Calu3 (cell line): ENCODE measurements around the gene ZNF609. TPM values are rescaled to one million over a fixed set of nuclear protein-coding genes. Genes with fewer than 3 reads are reported as not detected.

Experiments
- BruUV-seq: library from RNA; stranded (reverse); fragments of 400-500 nt; replicated peaks from 2 replicates; lab custom pipeline; 2021; lab: Mats Ljungman, UMichigan
- CTCF ChIA-PET: fragments of 300-600 bp; sonication (Branson Sonifier 250); formaldehyde crosslinking; loops from one replicate; lab custom pipeline; 2022; ENCODE audit warnings: antibody characterized with exemption; lab: Charles Lee
- DNase-seq: peaks from one replicate; pipeline ENCODE4 v3.0.0; 2022
- H3K27ac Mint-ChIP-seq: one replicate; pipeline ENCODE4 v1.8.0; 2022; ENCODE audit warnings: mixed read lengths; ENCODE audit not compliant: unreplicated experiment
- H3K27me3 Mint-ChIP-seq: one replicate; pipeline ENCODE4 v1.8.0; 2022; ENCODE audit warnings: mixed read lengths; ENCODE audit not compliant: unreplicated experiment
- H3K36me3 Mint-ChIP-seq: one replicate; pipeline ENCODE4 v1.8.0; 2022; ENCODE audit warnings: mild to moderate bottlenecking, moderate library complexity, mixed read lengths; ENCODE audit not compliant: insufficient read depth, unreplicated experiment
- H3K4me1 Mint-ChIP-seq: one replicate; pipeline ENCODE4 v1.8.0; 2022; ENCODE audit warnings: mild to moderate bottlenecking, low read depth, mixed read lengths; ENCODE audit not compliant: unreplicated experiment
- H3K4me3 Mint-ChIP-seq: one replicate; pipeline ENCODE4 v1.8.0; 2022; ENCODE audit warnings: mild to moderate bottlenecking, low read depth, moderate library complexity, mixed read lengths; ENCODE audit not compliant: unreplicated experiment
- H3K9me3 Mint-ChIP-seq: one replicate; pipeline ENCODE4 v1.8.0; 2022; ENCODE audit warnings: low read depth, mixed read lengths; ENCODE audit not compliant: unreplicated experiment
- CTCF ChIP-seq: fragments of 200-600 bp; IDR thresholded peaks from one replicate; pipeline ENCODE4 v1.8.0; 2022; ENCODE audit warnings: antibody characterized with exemption; ENCODE audit not compliant: unreplicated experiment
- intact Hi-C: fragments of 100-400 bp; cut with micrococcal nuclease; formaldehyde crosslinking; loops from one replicate; pipeline ENCODE4 v1.10.0; 2022; ENCODE audit not compliant: unreplicated experiment
- total RNA-seq: library from RNA; stranded (reverse); gene quantifications from 2 replicates; pipeline ENCODE4 v1.2.3, GENCODE V29; 2022

The ZNF609 gene
- total RNA-seq, 1 experiment from 2014 or later: 50.6 TPM

GRCh38 chr15:64667736-64668161 is 207.4 kb downstream of the ZNF609 start:
- H3K36me3 Mint-ChIP-seq: peaks cover 5% of the 10 kb centered on the region
- no peak for TF ChIP-seq CTCF
- H3K4me1 Mint-ChIP-seq: peaks cover 14% of the 10 kb centered on the region
- intact Hi-C loops: no loop called here
- DNase-seq: no peak
- no peak overlapping the region for H3K27ac Mint-ChIP-seq
- CTCF ChIA-PET: interaction anchor here (0.6 to 0.7 kb wide), 3 partner anchors 17 to 70 kb away, joined by 3 read pairs; no protein-coding TSS in a partner anchor
- no TSS peak for BruUV-seq
- H3K27me3 Mint-ChIP-seq: no peaks in the 10 kb centered on the region
- no peaks in the 10 kb centered on the region for H3K9me3 Mint-ChIP-seq
- no peak overlapping the region for H3K4me3 Mint-ChIP-seq

- Mint-ChIP-seq H3K4me1 (no peaks in the 10 kb centered on the region), H3K27ac (no peak overlapping the region), H3K9me3 (no peaks in the 10 kb centered on the region), H3K27me3 (no peaks in the 10 kb centered on the region), H3K4me3 (no peak overlapping the region), H3K36me3 (peaks cover 24% of the 10 kb centered on the region)
- no peak for TF ChIP-seq CTCF
- BruUV-seq: no TSS peak
- no peak for DNase-seq
- CTCF ChIA-PET: no interaction called here
- intact Hi-C loops: no loop called here
Measured at GRCh38 chr15:64673866-64674265, 213.5 kb downstream of the ZNF609 start.

- no peak for TF ChIP-seq CTCF
- CTCF ChIA-PET: no interaction called here
- no peak for DNase-seq
- Mint-ChIP-seq H3K27me3 (no peaks in the 10 kb centered on the region), H3K4me1 (no peaks in the 10 kb centered on the region), H3K9me3 (no peaks in the 10 kb centered on the region), H3K27ac (no peak overlapping the region), H3K36me3 (peaks cover 42% of the 10 kb centered on the region), H3K4me3 (no peak overlapping the region)
- no TSS peak for BruUV-seq
- intact Hi-C loops: no loop called here
Measured at GRCh38 chr15:64678126-64678819, 217.9 kb downstream of the ZNF609 start.

GRCh38 chr15:64680097-64680496 is 219.7 kb downstream of the ZNF609 start:
- Mint-ChIP-seq H3K9me3 (no peaks in the 10 kb centered on the region), H3K27me3 (no peaks in the 10 kb centered on the region), H3K4me3 (no peak overlapping the region), H3K36me3 (peaks cover 44% of the 10 kb centered on the region), H3K4me1 (no peaks in the 10 kb centered on the region), H3K27ac (no peak overlapping the region)
- intact Hi-C loops: loop anchor here (2.0 kb wide), 1 partner anchor 253 kb away; no protein-coding TSS in a partner anchor
- TF ChIP-seq CTCF: no peak
- CTCF ChIA-PET: interaction anchor here (0.6 kb wide), 1 partner anchor 34 kb away, joined by 4 read pairs; no protein-coding TSS in a partner anchor
- BruUV-seq: no TSS peak
- no peak for DNase-seq
